Endodermal cell (in vitro differentiated cells): ENCODE results near the gene PTP4A2. TPM values are rescaled to one million over a fixed set of nuclear protein-coding genes. Genes with fewer than 3 reads are reported as not detected.

Source experiments
- DNase-seq: peaks from one replicate; pipeline ENCODE4 v3.0.0-alpha.2; 2017
- H3K27ac ChIP-seq: 2 replicates; pipeline ENCODE4 v1.5.1; 2013; ENCODE audit warnings: mild to moderate bottlenecking, low read depth, low read length, moderate library complexity
- H3K27me3 ChIP-seq: 2 replicates; pipeline ENCODE4 v1.6.1; 2013; ENCODE audit warnings: mild to moderate bottlenecking, low read length, moderate library complexity; ENCODE audit not compliant: insufficient read depth, control insufficient read depth, poor library complexity, severe bottlenecking
- H3K36me3 ChIP-seq: 2 replicates; pipeline ENCODE4 v1.7.0; 2013; ENCODE audit warnings: mild to moderate bottlenecking, low read length, moderate library complexity; ENCODE audit not compliant: control insufficient read depth, insufficient read depth
- H3K4me1 ChIP-seq: one replicate; pipeline ENCODE4 v1.7.0; 2013; ENCODE audit warnings: low read length; ENCODE audit not compliant: control insufficient read depth, insufficient read depth
- H3K4me3 ChIP-seq: 2 replicates; pipeline ENCODE4 v1.5.1; 2013; ENCODE audit warnings: mild to moderate bottlenecking, low read length, moderate library complexity
- H3K9ac ChIP-seq: 2 replicates; pipeline ENCODE4 v1.6.1; 2013; ENCODE audit warnings: mild to moderate bottlenecking, low read length, moderate library complexity; ENCODE audit not compliant: poor library complexity, severe bottlenecking; ENCODE audit errors: extremely low read depth
- H3K9me3 ChIP-seq: 2 replicates; pipeline ENCODE4 v1.6.1; 2013; ENCODE audit warnings: mild to moderate bottlenecking, low read length, moderate library complexity; ENCODE audit not compliant: control insufficient read depth
- H3K27ac Mint-ChIP-seq: 2 replicates; pipeline ENCODE4 v1.8.0; 2020; ENCODE audit warnings: mixed read lengths
- H3K27me3 Mint-ChIP-seq: 2 replicates; pipeline ENCODE4 v1.8.0; 2021; ENCODE audit warnings: mild to moderate bottlenecking, mixed read lengths; ENCODE audit not compliant: insufficient read depth
- H3K36me3 Mint-ChIP-seq: 2 replicates; pipeline ENCODE4 v1.8.0; 2020; ENCODE audit warnings: low read depth, mixed read lengths
- H3K4me1 Mint-ChIP-seq: 2 replicates; pipeline ENCODE4 v1.8.0; 2020; ENCODE audit warnings: mixed read lengths
- H3K4me3 Mint-ChIP-seq: 2 replicates; pipeline ENCODE4 v1.8.0; 2020; ENCODE audit warnings: mild to moderate bottlenecking, moderate library complexity, mixed read lengths
- H3K9me3 Mint-ChIP-seq: 2 replicates; pipeline ENCODE4 v1.8.0; 2020; ENCODE audit warnings: mild to moderate bottlenecking, mixed read lengths
- WGBS, 2 experiments: methylation state at CpG; one replicate each; pipeline versions ENCODE4 v1.1.5 to v1.1.7; 2013; ENCODE audit warnings: missing lambda C conversion rate in 2 of 2, mixed read lengths in 1 of 2; ENCODE audit not compliant: insufficient coverage in 1 of 2, insufficient read length in 1 of 2; 5-methylcytosine and 5-hydroxymethylcytosine counted together
- total RNA-seq, 2 donors: library from RNA; stranded (reverse); fragmentation: NEBNext Ultra II Directional in 1 of 2; extraction: Animal tissue kit (Norgen Biotek cat#: 25700) in 1 of 2; gene quantifications; 2 replicates in 1 of 2; 3 replicates in 1 of 2; pipeline ENCODE4 v1.2.1, GENCODE V29; 2021
- TF ChIP-seq, protein P1 (sequence below): fragments of 200-600 bp; sonication (generic); conservative IDR thresholded peaks from 2 replicates; pipeline ENCODE4 v1.5.0; 2021; ENCODE audit warnings: antibody characterized with exemption, mild to moderate bottlenecking

The PTP4A2 gene
- total RNA-seq, 2 donors from 2014 or later: 211 TPM

GRCh38 chr1:31984419-31985347 lies 46.5 kb upstream of the PTP4A2 start:
- peak overlapping the region; percentile 23 for H3K27ac Mint-ChIP-seq
- TF ChIP-seq, protein P1, sequence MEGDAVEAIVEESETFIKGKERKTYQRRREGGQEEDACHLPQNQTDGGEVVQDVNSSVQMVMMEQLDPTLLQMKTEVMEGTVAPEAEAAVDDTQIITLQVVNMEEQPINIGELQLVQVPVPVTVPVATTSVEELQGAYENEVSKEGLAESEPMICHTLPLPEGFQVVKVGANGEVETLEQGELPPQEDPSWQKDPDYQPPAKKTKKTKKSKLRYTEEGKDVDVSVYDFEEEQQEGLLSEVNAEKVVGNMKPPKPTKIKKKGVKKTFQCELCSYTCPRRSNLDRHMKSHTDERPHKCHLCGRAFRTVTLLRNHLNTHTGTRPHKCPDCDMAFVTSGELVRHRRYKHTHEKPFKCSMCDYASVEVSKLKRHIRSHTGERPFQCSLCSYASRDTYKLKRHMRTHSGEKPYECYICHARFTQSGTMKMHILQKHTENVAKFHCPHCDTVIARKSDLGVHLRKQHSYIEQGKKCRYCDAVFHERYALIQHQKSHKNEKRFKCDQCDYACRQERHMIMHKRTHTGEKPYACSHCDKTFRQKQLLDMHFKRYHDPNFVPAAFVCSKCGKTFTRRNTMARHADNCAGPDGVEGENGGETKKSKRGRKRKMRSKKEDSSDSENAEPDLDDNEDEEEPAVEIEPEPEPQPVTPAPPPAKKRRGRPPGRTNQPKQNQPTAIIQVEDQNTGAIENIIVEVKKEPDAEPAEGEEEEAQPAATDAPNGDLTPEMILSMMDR: no peak
- H3K27ac ChIP-seq: peak overlapping the region; percentile 34

DNA sequence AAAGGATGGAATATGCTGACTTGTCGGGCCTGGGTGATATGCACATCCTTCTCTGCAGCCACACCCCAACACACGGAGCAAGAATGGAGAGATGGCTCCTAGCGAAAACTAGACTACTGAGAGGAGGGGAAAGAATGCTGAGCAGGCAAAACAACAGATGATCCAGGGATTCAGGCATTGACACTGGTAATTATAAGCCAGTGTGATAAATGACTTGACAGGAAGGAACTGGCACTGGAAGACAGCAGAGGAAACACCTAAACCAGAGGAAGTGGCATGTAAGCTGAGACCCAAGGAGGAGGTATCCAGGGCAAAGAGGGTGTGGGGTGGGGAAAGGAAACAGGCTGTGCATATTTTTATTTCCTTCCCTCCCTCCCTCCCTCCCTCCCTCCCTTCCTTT lies 43.8 kb upstream of the PTP4A2 start:
- TF ChIP-seq, protein P1: no peak
- Mint-ChIP-seq H3K4me1 (peaks cover 22% of the 10 kb centered on the region), H3K4me3 (no peak overlapping the region), H3K36me3 (no peaks in the 10 kb centered on the region), H3K9me3 (peaks cover 7% of the 10 kb centered on the region), H3K27me3 (no peaks in the 10 kb centered on the region), H3K27ac (no peak overlapping the region)
- no peaks in the 10 kb centered on the region for H3K27me3 ChIP-seq
- WGBS, 2 experiments: 86 to 95% methylated on average over 3 of the region's 3 CpGs
- H3K9ac ChIP-seq: no peak overlapping the region
- no peaks in the 10 kb centered on the region for H3K9me3 ChIP-seq
- DNase-seq: no peak
- no peaks in the 10 kb centered on the region for H3K36me3 ChIP-seq
- H3K4me1 ChIP-seq: peaks cover 3% of the 10 kb centered on the region
- H3K27ac ChIP-seq: peak overlapping the region; percentile 1
- H3K4me3 ChIP-seq: no peak overlapping the region

More at GRCh38 chr1:31984419-31985347, 46.5 kb upstream of the PTP4A2 start:
- Histone ChIP-seq H3K36me3 (no peaks in the 10 kb centered on the region), H3K9ac (no peak overlapping the region), H3K27me3 (no peaks in the 10 kb centered on the region), H3K4me1 (no peaks in the 10 kb centered on the region), H3K4me3 (no peak overlapping the region), H3K9me3 (no peaks in the 10 kb centered on the region)
- Mint-ChIP-seq H3K4me3 (no peak overlapping the region), H3K4me1 (peaks cover 21% of the 10 kb centered on the region), H3K36me3 (no peaks in the 10 kb centered on the region), H3K27me3 (no peaks in the 10 kb centered on the region), H3K9me3 (peaks cover 7% of the 10 kb centered on the region)
- 88% methylated on average over 2 of the region's 6 CpGs; no CpG with 5 or more reads in 1 of the 2 experiments for WGBS, 2 experiments
- DNase-seq: no peak

GRCh38 chr1:31981456-31981839 lies 43.3 kb upstream of the PTP4A2 start:
- Histone ChIP-seq H3K4me1 (peaks cover 3% of the 10 kb centered on the region), H3K9ac (no peak overlapping the region), H3K36me3 (no peaks in the 10 kb centered on the region), H3K9me3 (no peaks in the 10 kb centered on the region), H3K4me3 (no peak overlapping the region), H3K27me3 (no peaks in the 10 kb centered on the region), H3K27ac (no peak overlapping the region)
- Mint-ChIP-seq H3K4me3 (no peak overlapping the region), H3K4me1 (peaks cover 17% of the 10 kb centered on the region), H3K27ac (no peak overlapping the region), H3K27me3 (no peaks in the 10 kb centered on the region), H3K36me3 (no peaks in the 10 kb centered on the region), H3K9me3 (peaks cover 7% of the 10 kb centered on the region)
- TF ChIP-seq, protein P1: no peak
- WGBS, 2 experiments: 100% methylated on average over 2 of the region's 2 CpGs; no CpG with 5 or more reads in 1 of the 2 experiments
- DNase-seq: no peak
